ENCODE data around the gene COQ9. TPM values are rescaled to one million over a fixed set of nuclear protein-coding genes. Genes with fewer than 3 reads are reported as not detected.

The COQ9 gene
- total RNA-seq, 2 donors from 2014 or later = 29.5 to 33.5 TPM

DNA sequence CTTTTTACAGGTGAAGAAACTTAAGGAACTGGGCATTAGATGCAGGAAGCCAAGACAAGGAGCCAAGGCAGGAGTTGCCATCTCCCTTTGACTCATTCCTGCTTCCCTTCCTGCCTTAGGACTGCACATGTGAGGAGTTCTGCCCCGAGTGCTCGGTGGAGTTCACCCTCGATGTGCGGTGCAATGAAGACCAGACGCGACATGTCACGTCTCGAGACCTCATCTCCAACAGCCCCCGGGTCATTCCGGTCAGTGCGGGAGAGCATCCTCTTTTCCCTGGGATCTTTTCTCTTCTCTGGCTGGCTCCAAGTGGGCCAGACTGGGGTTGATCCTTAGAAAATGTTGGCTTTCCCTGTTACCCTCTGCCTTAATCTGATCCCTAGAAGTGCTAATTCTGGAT, 21.8 kb downstream of the COQ9 start:
- no peak overlapping the region for H3K4me3 ChIP-seq
- H3K27ac ChIP-seq = no peak overlapping the region
- no peak for TF ChIP-seq CTCF (IDR thresholded peaks at IDR 0.05)
- no peak for DNase-seq (ENCODE audit: low spot score)
- peaks cover 3 to 18% of the 10 kb centered on the region in 2 donors for H3K4me1 ChIP-seq (ENCODE audit: control insufficient read depth in 1 of 2, low read depth in 2 of 2)
- H3K27me3 ChIP-seq (replicated peaks; ENCODE audit: insufficient read depth) = no peaks in the 10 kb centered on the region
- H3K9me3 ChIP-seq = no peaks in the 10 kb centered on the region
- peaks cover 69% of the 10 kb centered on the region for H3K36me3 ChIP-seq
- ATAC-seq (ENCODE audit: insufficient number of reproducible peaks, low FRiP score, low read depth) = no peak

- TF ChIP-seq CTCF (IDR thresholded peaks at IDR 0.05) = no peak
- no peaks in the 10 kb centered on the region for H3K27me3 ChIP-seq (replicated peaks; ENCODE audit: insufficient read depth)
- H3K4me3 ChIP-seq = no peak overlapping the region
- no peaks in the 10 kb centered on the region for H3K9me3 ChIP-seq
- no peak for ATAC-seq (ENCODE audit: insufficient number of reproducible peaks, low FRiP score, low read depth)
- no peak overlapping the region for H3K27ac ChIP-seq
- DNase-seq (ENCODE audit: low spot score) = no peak
- peaks cover 0 to 11% of the 10 kb centered on the region in 2 donors for H3K4me1 ChIP-seq (ENCODE audit: control insufficient read depth in 1 of 2, low read depth in 2 of 2)
- peaks cover 73% of the 10 kb centered on the region for H3K36me3 ChIP-seq
Measured at GRCh38 chr16:57469917-57470470, 22.7 kb downstream of the COQ9 start.

DNA sequence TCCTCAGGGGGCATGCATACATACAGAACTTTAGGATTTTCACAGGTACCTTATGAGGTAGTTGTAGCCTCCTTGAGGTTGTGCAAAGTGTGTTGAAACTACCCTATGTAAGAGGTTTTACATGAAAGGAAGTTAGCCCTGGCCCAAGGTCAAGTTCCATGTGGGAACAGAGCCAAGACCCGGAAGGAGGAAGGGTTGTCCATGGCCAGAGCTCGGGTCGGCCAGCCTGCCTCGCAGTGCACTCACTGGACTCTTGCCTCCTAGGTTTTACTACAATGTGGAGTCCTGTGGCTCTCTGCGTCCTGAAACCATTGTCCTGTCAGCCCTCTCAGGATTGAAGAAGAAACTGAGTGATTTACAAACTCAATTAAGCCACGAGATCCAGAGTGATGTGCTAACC, 23.4 kb downstream of the COQ9 start:
- DNase-seq (ENCODE audit: low spot score) (no peak), ATAC-seq (ENCODE audit: insufficient number of reproducible peaks, low FRiP score, low read depth) (no peak)
- Histone ChIP-seq H3K4me3 (no peak overlapping the region), H3K27ac (peak overlapping the region in 1 of 2 donors; percentile 30), H3K27me3 (replicated peaks; ENCODE audit: insufficient read depth) (no peaks in the 10 kb centered on the region), H3K4me1 (ENCODE audit: control insufficient read depth in 1 of 2, low read depth in 2 of 2) (peaks cover 0 to 10% of the 10 kb centered on the region in 2 donors), H3K36me3 (peaks cover 76% of the 10 kb centered on the region), H3K9me3 (no peaks in the 10 kb centered on the region)
- no peak for TF ChIP-seq CTCF (IDR thresholded peaks at IDR 0.05)

DNA sequence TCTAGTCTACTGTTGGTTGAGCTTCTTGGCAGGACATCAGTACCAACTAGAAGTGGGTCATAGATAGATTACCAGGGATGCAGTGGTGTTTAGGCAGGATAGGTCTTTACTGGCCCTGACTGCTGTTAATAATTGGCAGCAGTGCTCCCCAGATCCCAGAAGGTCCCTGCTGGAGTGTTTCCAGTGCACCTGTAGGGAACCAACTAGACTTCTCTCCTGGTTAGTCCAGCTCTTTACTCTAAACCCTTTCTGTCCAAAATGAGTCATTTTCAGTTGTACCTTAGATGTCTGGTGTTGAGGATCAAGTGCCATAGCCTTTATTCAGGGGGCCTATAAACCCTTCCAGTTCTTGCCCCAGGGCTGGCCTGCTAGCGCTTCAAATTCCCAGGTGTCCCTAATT, 23.9 kb downstream of the COQ9 start:
- Histone ChIP-seq H3K27ac (peak overlapping the region in 1 of 2 donors; percentile 30), H3K9me3 (no peaks in the 10 kb centered on the region), H3K4me1 (ENCODE audit: control insufficient read depth in 1 of 2, low read depth in 2 of 2) (peaks cover 0 to 15% of the 10 kb centered on the region in 2 donors), H3K27me3 (replicated peaks; ENCODE audit: insufficient read depth) (no peaks in the 10 kb centered on the region), H3K36me3 (peaks cover 71% of the 10 kb centered on the region), H3K4me3 (no peak overlapping the region)
- no peak for TF ChIP-seq CTCF (IDR thresholded peaks at IDR 0.05)
- ATAC-seq (ENCODE audit: insufficient number of reproducible peaks, low FRiP score, low read depth) = no peak
- no peak for DNase-seq (ENCODE audit: low spot score)

- H3K9me3 ChIP-seq = no peaks in the 10 kb centered on the region
- DNase-seq (ENCODE audit: low spot score) (no peak), ATAC-seq (ENCODE audit: insufficient number of reproducible peaks, low FRiP score, low read depth) (no peak)
- H3K27ac ChIP-seq = no peak overlapping the region
- no peaks in the 10 kb centered on the region for H3K27me3 ChIP-seq (replicated peaks; ENCODE audit: insufficient read depth)
- TF ChIP-seq CTCF (IDR thresholded peaks at IDR 0.05) = no peak
- no peak overlapping the region for H3K4me3 ChIP-seq
- peaks cover under 1 to 24% of the 10 kb centered on the region in 2 donors for H3K4me1 ChIP-seq (ENCODE audit: control insufficient read depth in 1 of 2, low read depth in 2 of 2)
- H3K36me3 ChIP-seq = peaks cover 67% of the 10 kb centered on the region
Measured at GRCh38 chr16:57471852-57472664, 24.8 kb downstream of the COQ9 start.

Measured in thoracic aorta (tissue), 2 donors.